Kidney (tissue), 14 donors: ENCODE data around the gene TEK. TPM values are rescaled to one million over a fixed set of nuclear protein-coding genes. Genes with fewer than 3 reads are reported as not detected.

Source experiments
- DNase-seq, 5 donors: peaks; one replicate each; pipeline ENCODE4 v3.0.0-alpha.2; 2013 to 2020
- FAIRE-seq: peaks from 2 replicates; lab custom pipeline; 2012; peaks lifted over from hg19 to GRCh38; lab: Jason Lieb, UNC
- H3K27ac ChIP-seq, 2 donors: one replicate each; pipeline ENCODE4 v1.7.0; 2013; ENCODE audit warnings: low read depth in 2 of 2, low read length in 2 of 2, inconsistent platforms in 1 of 2
- H3K27me3 ChIP-seq: one replicate; pipeline ENCODE4 v1.7.1; 2013; ENCODE audit warnings: low read length, inconsistent platforms; ENCODE audit not compliant: control insufficient read depth, insufficient read depth
- H3K36me3 ChIP-seq, 3 donors: one replicate each; pipeline versions ENCODE4 v1.7.0 to v1.7.1; 2013; ENCODE audit warnings: low read length in 3 of 3, control low read depth in 1 of 3, inconsistent platforms in 1 of 3; ENCODE audit not compliant: insufficient read depth in 3 of 3, control insufficient read depth in 2 of 3
- H3K4me1 ChIP-seq, 3 donors: one replicate each; pipeline versions ENCODE4 v1.7.0 to v1.7.1; 2013; ENCODE audit warnings: low read length in 3 of 3, inconsistent platforms in 1 of 3, low read depth in 1 of 3; ENCODE audit not compliant: control insufficient read depth in 2 of 3, insufficient read depth in 2 of 3
- H3K4me3 ChIP-seq, 3 donors: one replicate each; pipeline versions ENCODE4 v1.7.0 to v1.8.1; 2013; ENCODE audit warnings: low read length in 3 of 3, control low read depth in 1 of 3, inconsistent platforms in 1 of 3
- H3K9ac ChIP-seq, 3 donors: one replicate each; pipeline versions ENCODE4 v1.7.0 to v1.7.1; 2013; ENCODE audit warnings: low read length in 3 of 3, control low read depth in 1 of 3, inconsistent platforms in 1 of 3
- H3K9me3 ChIP-seq, 3 donors: one replicate each; pipeline versions ENCODE4 v1.7.0 to v1.7.1; 2013; ENCODE audit warnings: low read length in 3 of 3, control low read depth in 1 of 3, inconsistent platforms in 1 of 3; ENCODE audit not compliant: control insufficient read depth in 2 of 3, insufficient read depth in 1 of 3
- intact Hi-C: fragments of 100-400 bp; cut with DNase I; formaldehyde crosslinking; loops from one replicate; pipeline ENCODE4 v1.11.1; 2022
- polyA plus RNA-seq: library from polyadenylated mRNA; stranded (reverse); fragments of 350-450 nt; fragmentation: Illumina TruSeq; extraction: RNeasy Lipid Tissue Mini Kit (QIAGEN cat#74804); gene quantifications from one replicate; pipeline ENCODE4 v1.2.3, GENCODE V29; 2014; ENCODE audit warnings: low read depth, low replicate concordance; ENCODE audit not compliant: insufficient read depth
- total RNA-seq: library from RNA; stranded (reverse); fragmentation: NEBNext Ultra II Directional; extraction: Animal tissue kit (Norgen Biotek cat#: 25700); gene quantifications from one replicate; pipeline ENCODE4 v1.2.1, GENCODE V29; 2021
- TF ChIP-seq, protein P1 (sequence below): IDR thresholded peaks from 3 replicates; pipeline ENCODE4 v1.5.1; 2012; ENCODE audit warnings: mild to moderate bottlenecking, moderate library complexity, borderline replicate concordance; ENCODE audit not compliant: insufficient read depth; ENCODE audit errors: extremely low read depth
- donor health status: control.
- donor health status: control.
- donor health status: control.
- donor health status: control.
- donor health status: control.
- donor health status: DM: yes; HTN: yes; CAD: no.
- donor health status: Normal renal cell carcinoma (clear cell type).

Gene TEK
- total and polyA plus RNA-seq, 2 donors from 2014 or later, result 16.1 to 32.6 TPM

DNA sequence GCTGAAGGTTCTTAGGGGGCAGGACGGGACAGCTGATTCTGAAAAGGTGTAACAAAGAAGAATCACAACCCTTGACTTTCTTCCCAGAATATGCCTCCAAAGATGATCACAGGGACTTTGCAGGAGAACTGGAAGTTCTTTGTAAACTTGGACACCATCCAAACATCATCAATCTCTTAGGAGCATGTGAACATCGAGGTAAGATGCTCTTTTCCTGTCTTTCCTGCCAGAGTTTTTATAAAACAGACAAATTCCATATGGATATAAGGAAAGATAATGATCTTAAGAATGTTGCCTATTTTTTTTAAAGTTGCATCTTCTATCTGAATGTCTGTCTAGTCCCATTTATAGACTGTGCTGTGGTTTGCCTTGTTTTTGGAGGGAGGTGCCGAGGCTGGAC lies 100.0 kb downstream of the TEK start:
- FAIRE-seq (no peak), DNase-seq (peak in 1 of 5 donors; percentile 35)
- Histone ChIP-seq H3K27ac (no peak overlapping the region), H3K4me3 (no peak overlapping the region), H3K36me3 (no peaks in the 10 kb centered on the region), H3K27me3 (no peaks in the 10 kb centered on the region), H3K9me3 (no peaks in the 10 kb centered on the region), H3K4me1 (no peaks in the 10 kb centered on the region), H3K9ac (no peak overlapping the region)
- intact Hi-C loops, result no loop called here
- TF ChIP-seq, protein P1, sequence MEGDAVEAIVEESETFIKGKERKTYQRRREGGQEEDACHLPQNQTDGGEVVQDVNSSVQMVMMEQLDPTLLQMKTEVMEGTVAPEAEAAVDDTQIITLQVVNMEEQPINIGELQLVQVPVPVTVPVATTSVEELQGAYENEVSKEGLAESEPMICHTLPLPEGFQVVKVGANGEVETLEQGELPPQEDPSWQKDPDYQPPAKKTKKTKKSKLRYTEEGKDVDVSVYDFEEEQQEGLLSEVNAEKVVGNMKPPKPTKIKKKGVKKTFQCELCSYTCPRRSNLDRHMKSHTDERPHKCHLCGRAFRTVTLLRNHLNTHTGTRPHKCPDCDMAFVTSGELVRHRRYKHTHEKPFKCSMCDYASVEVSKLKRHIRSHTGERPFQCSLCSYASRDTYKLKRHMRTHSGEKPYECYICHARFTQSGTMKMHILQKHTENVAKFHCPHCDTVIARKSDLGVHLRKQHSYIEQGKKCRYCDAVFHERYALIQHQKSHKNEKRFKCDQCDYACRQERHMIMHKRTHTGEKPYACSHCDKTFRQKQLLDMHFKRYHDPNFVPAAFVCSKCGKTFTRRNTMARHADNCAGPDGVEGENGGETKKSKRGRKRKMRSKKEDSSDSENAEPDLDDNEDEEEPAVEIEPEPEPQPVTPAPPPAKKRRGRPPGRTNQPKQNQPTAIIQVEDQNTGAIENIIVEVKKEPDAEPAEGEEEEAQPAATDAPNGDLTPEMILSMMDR, result no peak

DNA sequence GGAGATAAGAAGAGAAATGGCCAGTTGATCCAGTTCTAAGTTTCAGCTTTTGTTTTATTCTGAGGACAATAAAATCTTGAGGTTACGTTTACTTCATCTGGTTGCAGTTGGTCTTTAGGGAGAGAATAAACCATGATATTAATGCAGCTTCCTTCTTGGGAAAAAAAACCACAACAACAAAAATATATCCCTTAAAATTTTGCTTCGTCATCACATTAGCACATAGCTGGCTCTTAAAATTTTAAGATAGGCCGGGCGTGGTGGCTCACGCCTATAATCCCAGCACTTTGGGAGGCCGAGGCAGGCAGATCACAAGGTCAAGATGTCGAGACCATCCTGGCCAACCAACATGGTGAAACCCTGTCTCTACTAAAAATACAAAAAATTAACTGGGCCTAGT lies 101.6 kb downstream of the TEK start:
- intact Hi-C loops, result no loop called here
- H3K27ac ChIP-seq, result no peak overlapping the region
- no peak for FAIRE-seq

DNA sequence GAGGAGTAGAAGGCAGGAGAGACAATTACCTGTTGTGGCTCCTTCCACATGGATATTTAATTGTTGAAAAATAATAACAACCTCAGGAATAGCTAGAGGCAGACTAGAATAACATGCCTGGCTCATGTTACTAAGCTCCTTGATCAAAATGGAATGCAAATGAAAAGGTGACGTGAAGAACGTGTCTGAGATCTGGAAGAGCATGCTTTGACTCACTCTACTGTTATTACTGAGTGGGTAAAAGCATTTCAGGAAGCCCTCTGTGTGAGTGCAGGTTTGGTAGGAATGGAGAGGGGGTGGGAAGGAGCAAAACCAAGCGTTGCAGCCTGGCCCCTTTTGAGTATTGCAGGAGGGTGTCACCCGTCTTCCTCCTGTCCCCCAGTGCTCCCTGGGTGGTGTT lies 103.2 kb downstream of the TEK start:
- no peaks in the 10 kb centered on the region for H3K36me3 ChIP-seq
- H3K4me3 ChIP-seq, result no peak overlapping the region
- no peak overlapping the region for H3K27ac ChIP-seq
- no peaks in the 10 kb centered on the region for H3K27me3 ChIP-seq
- no peak for FAIRE-seq
- TF ChIP-seq, protein P1, result no peak
- H3K4me1 ChIP-seq, result no peaks in the 10 kb centered on the region
- intact Hi-C loops, result no loop called here
- no peaks in the 10 kb centered on the region for H3K9me3 ChIP-seq
- no peak for DNase-seq
- no peak overlapping the region for H3K9ac ChIP-seq

More for the DNA sequence above, 101.6 kb downstream of the TEK start:
- Histone ChIP-seq H3K4me3 (no peak overlapping the region), H3K27me3 (no peaks in the 10 kb centered on the region), H3K36me3 (no peaks in the 10 kb centered on the region), H3K4me1 (no peaks in the 10 kb centered on the region), H3K9me3 (no peaks in the 10 kb centered on the region), H3K9ac (no peak overlapping the region)
- TF ChIP-seq, protein P1, result no peak
- DNase-seq, result no peak

DNA sequence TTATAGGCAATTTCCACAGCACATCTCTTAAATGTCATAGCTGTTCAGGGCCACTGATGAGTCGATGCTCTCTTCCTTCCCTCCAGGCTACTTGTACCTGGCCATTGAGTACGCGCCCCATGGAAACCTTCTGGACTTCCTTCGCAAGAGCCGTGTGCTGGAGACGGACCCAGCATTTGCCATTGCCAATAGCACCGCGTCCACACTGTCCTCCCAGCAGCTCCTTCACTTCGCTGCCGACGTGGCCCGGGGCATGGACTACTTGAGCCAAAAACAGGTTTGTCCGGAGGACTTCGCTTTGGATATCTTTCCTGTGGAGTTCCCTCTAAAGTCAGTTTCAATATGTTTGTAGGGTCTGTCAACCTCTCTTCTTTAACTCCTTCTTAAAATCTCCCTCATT lies 103.6 kb downstream of the TEK start:
- intact Hi-C loops, result no loop called here

More for the DNA sequence above, 103.6 kb downstream of the TEK start:
- Histone ChIP-seq H3K9ac (no peak overlapping the region), H3K27me3 (no peaks in the 10 kb centered on the region), H3K36me3 (no peaks in the 10 kb centered on the region), H3K4me1 (no peaks in the 10 kb centered on the region), H3K4me3 (no peak overlapping the region), H3K9me3 (no peaks in the 10 kb centered on the region), H3K27ac (no peak overlapping the region)
- DNase-seq (no peak), FAIRE-seq (no peak)
- TF ChIP-seq, protein P1, result no peak
